HepG2 (cell line): ENCODE measurements around the gene RAPGEF2. TPM values are rescaled to one million over a fixed set of nuclear protein-coding genes. Genes with fewer than 3 reads are reported as not detected.

Experiments
- ATAC-seq: fragments of 200-7000 bp; cut with Tn5 transposase; 3 replicates; pipeline ENCODE4 v1.9.1; 2020; ENCODE audit warnings: mild to moderate bottlenecking, moderate library complexity
- BruUV-seq: library from RNA; stranded (reverse); fragments of 400-500 nt; replicated peaks from 2 replicates; lab custom pipeline; 2021; lab: Mats Ljungman, UMichigan
- CTCF ChIA-PET: fragments of 300-600 bp; formaldehyde crosslinking; extraction: SDS; loops from one replicate; lab custom pipeline; 2021; ENCODE audit warnings: low total read pairs, inconsistent platforms, low intra/inter-chr PET ratio; lab: Yijun Ruan, JAX
- POLR2A ChIA-PET: fragments of 350-600 bp; sonication (Branson Sonifier 250); formaldehyde crosslinking; loops from one replicate; lab custom pipeline; 2020; ENCODE audit warnings: antibody characterized with exemption, inconsistent platforms; lab: Yijun Ruan, JAX
- DNase-seq: peaks from one replicate; pipeline ENCODE4 v3.0.0-alpha.2; 2015; ENCODE audit warnings: low spot score
- FAIRE-seq: peaks from 3 replicates; lab custom pipeline; 2011; peaks lifted over from hg19 to GRCh38; lab: Jason Lieb, UNC
- H2AFZ ChIP-seq: one replicate; pipeline ENCODE4 v1.6.1; 2011; ENCODE audit warnings: low read length, inconsistent platforms
- H3K27ac ChIP-seq: fragments of 300-600 bp; 3 replicates; pipeline ENCODE4 v1.8.0; 2011; ENCODE audit warnings: mixed run types, mild to moderate bottlenecking, mixed read lengths, low read length, inconsistent platforms; ENCODE audit not compliant: insufficient read depth; ENCODE audit errors: extremely low read length
- H3K27me3 ChIP-seq, 2 experiments: fragments of 200-600 bp in 1 of 2; 2 replicates in 1 of 2; 3 replicates in 1 of 2; pipeline versions ENCODE4 v1.6.0 to v1.8.0; 2011; ENCODE audit warnings: low read length in 2 of 2, mild to moderate bottlenecking in 2 of 2, moderate library complexity in 2 of 2, inconsistent platforms in 1 of 2; ENCODE audit not compliant: insufficient read depth in 2 of 2, control insufficient read depth in 1 of 2
- H3K36me3 ChIP-seq, 2 experiments: fragments of 200-600 bp in 1 of 2; replicated peaks in 1 of 2; 2 replicates in 1 of 2; 3 replicates in 1 of 2; pipeline versions ENCODE4 v1.5.1 to v1.8.0; 2011; ENCODE audit warnings: low read length in 2 of 2, inconsistent platforms in 1 of 2; ENCODE audit not compliant: insufficient read depth in 2 of 2, control insufficient read depth in 1 of 2
- H3K4me1 ChIP-seq: 2 replicates; pipeline ENCODE4 v1.5.1; 2012; ENCODE audit warnings: low read length, inconsistent platforms; ENCODE audit not compliant: insufficient read depth
- H3K4me2 ChIP-seq: 2 replicates; pipeline ENCODE4 v1.6.0; 2011; ENCODE audit warnings: low read depth, low read length, inconsistent platforms
- H3K4me3 ChIP-seq, 3 experiments: fragments of 200-600 bp in 1 of 3; sonication (generic), shearing (Covaris generic) in 1 of 3; replicated peaks in 1 of 3; 2 replicates each; pipeline ENCODE4 v1.5.1; 2011 to 2016; ENCODE audit warnings: low read length in 3 of 3, inconsistent platforms in 2 of 3, low read depth in 2 of 3, mild to moderate bottlenecking in 2 of 3, control low read depth in 1 of 3, mixed read lengths in 1 of 3; ENCODE audit not compliant: insufficient read depth in 1 of 3
- H3K79me2 ChIP-seq: one replicate; pipeline ENCODE4 v1.6.1; 2011; ENCODE audit warnings: low read length, inconsistent platforms; ENCODE audit not compliant: insufficient read depth
- H3K9ac ChIP-seq: 2 replicates; pipeline ENCODE4 v1.6.0; 2011; ENCODE audit warnings: mild to moderate bottlenecking, low read depth, low read length, inconsistent platforms; ENCODE audit not compliant: insufficient read depth
- H3K9me3 ChIP-seq: 2 replicates; pipeline ENCODE4 v1.5.1; 2012; ENCODE audit warnings: mild to moderate bottlenecking, low read length
- H4K20me1 ChIP-seq: 2 replicates; pipeline ENCODE4 v1.6.0; 2011; ENCODE audit warnings: inconsistent platforms, mild to moderate bottlenecking, low read length, moderate library complexity; ENCODE audit not compliant: insufficient read depth
- DNMT1 ChIP-seq: sonication (generic); formaldehyde crosslinking; IDR thresholded peaks from 2 replicates; pipeline ENCODE4 v1.5.1; 2020; ENCODE audit warnings: mild to moderate bottlenecking, missing genetic modification reagents
- FIP1L1 ChIP-seq: fragments of 200-400 bp; formaldehyde crosslinking; IDR thresholded peaks from 2 replicates; pipeline ENCODE4 v1.6.1; 2018; ENCODE audit warnings: low read depth, mild to moderate bottlenecking, low read length, moderate library complexity, borderline replicate concordance; ENCODE audit not compliant: insufficient read depth
- HDAC2 ChIP-seq: sonication (generic); formaldehyde crosslinking; IDR thresholded peaks from 2 replicates; pipeline ENCODE4 v1.4.0; 2020; ENCODE audit warnings: missing genetic modification reagents
- RFX1 ChIP-seq: fragments of 450-650 bp; IDR thresholded peaks from 2 replicates; pipeline ENCODE4 v1.6.1; 2017
- ZBTB26 ChIP-seq: IDR thresholded peaks from 2 replicates; pipeline ENCODE4 v1.6.1; 2016; ENCODE audit warnings: missing compliant biosample characterization, missing genetic modification reagents, borderline replicate concordance
- WGBS: methylation state at CpG from one replicate; pipeline ENCODE4 v1.1.6; 2017; ENCODE audit warnings: low lambda C conversion rate; 5-methylcytosine and 5-hydroxymethylcytosine counted together
- in situ Hi-C: cut with HindIII; loops from 2 replicates; pipeline ENCODE4 v1.10.0; 2017; ENCODE audit warnings: low pct_unique_long_range_greater_than_20kb; ENCODE audit not compliant: extremely low pct_ligation_motif_present
- intact Hi-C: fragments of 100-400 bp; cut with micrococcal nuclease; formaldehyde crosslinking; loops from one replicate; pipeline ENCODE4 v1.10.0; 2022; ENCODE audit not compliant: unreplicated experiment
- polyA plus RNA-seq, 8 experiments: library from polyadenylated mRNA; depleted of rRNA in 3 of 8; stranded (reverse) in 7 of 8; unstranded in 1 of 8; fragments of >200 nt; fragmentation: Illumina TruSeq in 4 of 8; extraction: Trizol in 4 of 8; gene quantifications; 2 replicates each; pipeline versions ENCODE4 v1.2.1 to v1.2.3, GENCODE V29; 2011 to 2016; ENCODE audit warnings: low read depth in 4 of 8, missing spikeins in 1 of 8, mixed read lengths in 1 of 8; ENCODE audit not compliant: insufficient read depth in 1 of 8
- total RNA-seq, 5 experiments: library from RNA; depleted of rRNA; stranded (reverse); fragments of >200 nt; fragmentation: Illumina TruSeq; extraction: Trizol; gene quantifications; 2 replicates each; pipeline ENCODE4 v1.2.3, GENCODE V29; 2016; ENCODE audit warnings: low read depth in 1 of 5

Gene RAPGEF2
- total and polyA plus RNA-seq, 2 of the 13 experiments (the other 11 are each of a cell fraction or from before 2014, with no cell fraction given): 19.2 to 23.0 TPM

GRCh38 chr4:159284733-159285132, 181.9 kb downstream of the RAPGEF2 start:
- H3K9ac ChIP-seq: no peak overlapping the region
- DNase-seq (no peak), ATAC-seq (no peak), FAIRE-seq (no peak)
- TF ChIP-seq HDAC2 (CRISPR knock-in tag) (no peak), RFX1 (no peak)
- no peak overlapping the region for H3K27ac ChIP-seq
- H3K4me3 ChIP-seq: no peak overlapping the region
- no TSS peak for BruUV-seq
- intact Hi-C loops (no loop called here), in situ Hi-C loops (no loop called here)
- ChIA-PET CTCF (no interaction called here), POLR2A (no interaction called here)
- no peak overlapping the region for H3K4me2 ChIP-seq
- H4K20me1 ChIP-seq: no peaks in the 10 kb centered on the region
- no peaks in the 10 kb centered on the region for H3K9me3 ChIP-seq
- no peak overlapping the region for H2AFZ ChIP-seq
- 94% methylated on average over 6 of the region's 6 CpGs for WGBS
- H3K79me2 ChIP-seq: no peaks in the 10 kb centered on the region
- H3K4me1 ChIP-seq: peaks cover 46% of the 10 kb centered on the region
- H3K27me3 ChIP-seq: no peaks in the 10 kb centered on the region
- no peaks in the 10 kb centered on the region for H3K36me3 ChIP-seq

- TF ChIP-seq ZBTB26 (no peak), FIP1L1 (no peak), DNMT1 (CRISPR knock-in tag) (no peak)
- ChIA-PET CTCF (no interaction called here), POLR2A (no interaction called here)
- Histone ChIP-seq H3K36me3 (no peaks in the 10 kb centered on the region), H3K79me2 (no peaks in the 10 kb centered on the region), H3K4me3 (no peak overlapping the region), H4K20me1 (no peaks in the 10 kb centered on the region), H3K4me2 (no peak overlapping the region), H3K4me1 (peaks cover 16% of the 10 kb centered on the region), H3K27ac (no peak overlapping the region), H2AFZ (no peak overlapping the region), H3K27me3 (no peaks in the 10 kb centered on the region), H3K9ac (no peak overlapping the region), H3K9me3 (no peaks in the 10 kb centered on the region)
- in situ Hi-C loops: no loop called here
- BruUV-seq: no TSS peak
- intact Hi-C loops: no loop called here
- 97% methylated on average over 1 of the region's 1 CpG for WGBS
- ATAC-seq (no peak), FAIRE-seq (no peak), DNase-seq (no peak)
Observed at GRCh38 chr4:159287767-159288166, 184.9 kb downstream of the RAPGEF2 start.
